CMK (cell line): ENCODE measurements around the gene CLEC2L.
A peak's percentile ranks its signal among the peaks of the same experiment; 100 is the strongest.
"Not testable (repeated sequence)": the region's sequence is repeated elsewhere in the genome, so short reads cannot be mapped to it uniquely, and the experiment has no call there.

Source experiments
- DNase-seq: peaks from one replicate; pipeline ENCODE4 v3.0.0-alpha.2; 2010; ENCODE audit warnings: low read depth

The CLEC2L gene

GRCh38 chr7:139523968-139524815, 707 bp downstream of the CLEC2L start:
- DNase-seq = no peak

- no peak for DNase-seq
These were observed 1.8 kb downstream of the CLEC2L start for GRCh38 chr7:139525239-139525638.

GRCh38 chr7:139525750-139526149, 2.3 kb downstream of the CLEC2L start:
- no peak for DNase-seq

GRCh38 chr7:139526578-139527544, 3.4 kb downstream of the CLEC2L start:
- no peak for DNase-seq

GRCh38 chr7:139531094-139531493, 7.6 kb downstream of the CLEC2L start:
- DNase-seq = no peak

GRCh38 chr7:139532636-139533155, 9.2 kb downstream of the CLEC2L start:
- DNase-seq = no peak

- no peak for DNase-seq
These were observed 10.6 kb downstream of the CLEC2L start for GRCh38 chr7:139534096-139534495.

GRCh38 chr7:139534966-139535651, 11.6 kb downstream of the CLEC2L start:
- no peak for DNase-seq

GRCh38 chr7:139536152-139536551, 12.7 kb downstream of the CLEC2L start:
- DNase-seq = no peak

- DNase-seq = no peak
These were observed 15.6 kb downstream of the CLEC2L start for GRCh38 chr7:139538881-139539635.

GRCh38 chr7:139540203-139540602, 16.7 kb downstream of the CLEC2L start:
- no peak for DNase-seq

- no peak for DNase-seq
These were observed 18.3 kb downstream of the CLEC2L start for GRCh38 chr7:139541600-139542307.

- DNase-seq = no peak
These were observed 19.0 kb downstream of the CLEC2L start for GRCh38 chr7:139542308-139543151.

GRCh38 chr7:139543801-139544603, 20.5 kb downstream of the CLEC2L start:
- peak; percentile 17 for DNase-seq

- no peak for DNase-seq
These were observed 21.2 kb downstream of the CLEC2L start for GRCh38 chr7:139544645-139545044.

GRCh38 chr7:139548302-139549028, 25.0 kb downstream of the CLEC2L start:
- DNase-seq = no peak

GRCh38 chr7:139553991-139554700, 30.7 kb downstream of the CLEC2L start:
- DNase-seq = not testable (repeated sequence)
